ENCODE results near the gene ATP2C1. TPM values are rescaled to one million over a fixed set of nuclear protein-coding genes. Genes with fewer than 3 reads are reported as not detected.

The ATP2C1 gene
- total and polyA plus RNA-seq, 2 donors from 2014 or later = 46.8 to 102 TPM

DNA sequence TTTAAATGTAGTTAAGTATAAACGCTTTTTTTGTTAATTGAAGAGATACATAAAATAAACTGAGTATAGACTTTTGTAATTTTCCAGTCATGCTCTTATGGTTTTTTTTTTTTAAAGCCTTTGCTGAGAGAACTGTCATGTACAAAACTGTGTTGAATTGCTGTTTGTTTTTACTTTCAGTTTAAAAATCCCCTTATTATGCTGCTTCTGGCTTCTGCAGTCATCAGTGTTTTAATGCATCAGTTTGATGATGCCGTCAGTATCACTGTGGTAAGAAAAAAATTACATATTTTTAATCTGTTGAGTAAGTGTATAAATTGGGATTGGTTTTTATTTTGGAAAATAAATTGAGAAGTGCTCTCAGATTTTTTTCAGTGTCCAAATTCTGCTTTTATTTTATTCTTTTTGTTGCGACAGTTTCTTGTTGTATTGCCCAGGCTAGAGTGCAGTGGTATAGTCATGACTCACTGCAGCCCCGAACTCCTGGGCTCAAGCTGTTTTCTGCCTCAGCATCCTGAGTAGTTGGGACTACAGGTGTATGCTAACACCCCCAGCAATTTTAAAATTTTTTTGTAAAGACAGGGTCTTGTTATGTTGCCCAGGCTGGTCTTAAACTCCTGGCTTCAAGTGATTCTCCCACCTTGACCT is 40.7 kb downstream of the ATP2C1 start:
- TF ChIP-seq, protein P1, sequence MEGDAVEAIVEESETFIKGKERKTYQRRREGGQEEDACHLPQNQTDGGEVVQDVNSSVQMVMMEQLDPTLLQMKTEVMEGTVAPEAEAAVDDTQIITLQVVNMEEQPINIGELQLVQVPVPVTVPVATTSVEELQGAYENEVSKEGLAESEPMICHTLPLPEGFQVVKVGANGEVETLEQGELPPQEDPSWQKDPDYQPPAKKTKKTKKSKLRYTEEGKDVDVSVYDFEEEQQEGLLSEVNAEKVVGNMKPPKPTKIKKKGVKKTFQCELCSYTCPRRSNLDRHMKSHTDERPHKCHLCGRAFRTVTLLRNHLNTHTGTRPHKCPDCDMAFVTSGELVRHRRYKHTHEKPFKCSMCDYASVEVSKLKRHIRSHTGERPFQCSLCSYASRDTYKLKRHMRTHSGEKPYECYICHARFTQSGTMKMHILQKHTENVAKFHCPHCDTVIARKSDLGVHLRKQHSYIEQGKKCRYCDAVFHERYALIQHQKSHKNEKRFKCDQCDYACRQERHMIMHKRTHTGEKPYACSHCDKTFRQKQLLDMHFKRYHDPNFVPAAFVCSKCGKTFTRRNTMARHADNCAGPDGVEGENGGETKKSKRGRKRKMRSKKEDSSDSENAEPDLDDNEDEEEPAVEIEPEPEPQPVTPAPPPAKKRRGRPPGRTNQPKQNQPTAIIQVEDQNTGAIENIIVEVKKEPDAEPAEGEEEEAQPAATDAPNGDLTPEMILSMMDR (IDR thresholded peaks at IDR 0.05; ENCODE audit: borderline replicate concordance, extremely low read depth, insufficient read depth) = no peak
- FAIRE-seq (no peak), DNase-seq (no peak)
- H3K4me3 ChIP-seq (ENCODE audit: low read length in 3 of 3) = no peak overlapping the region
- no peaks in the 10 kb centered on the region for H3K27me3 ChIP-seq (ENCODE audit: control insufficient read depth, insufficient read depth, low read length)
- intact Hi-C loops (cut with DNase I) = no loop called here
- H3K9me3 ChIP-seq (ENCODE audit: control insufficient read depth in 2 of 3, insufficient read depth in 1 of 3, low read length in 3 of 3) = no peaks in the 10 kb centered on the region
- H3K9ac ChIP-seq (ENCODE audit: low read length in 3 of 3) = no peak overlapping the region
- H3K4me1 ChIP-seq (ENCODE audit: control insufficient read depth in 2 of 3, insufficient read depth in 2 of 3, low read depth in 1 of 3, low read length in 3 of 3) = no peaks in the 10 kb centered on the region
- no peak overlapping the region for H3K27ac ChIP-seq (ENCODE audit: low read depth in 2 of 2, low read length in 2 of 2)
- peaks cover 0 to 4% (median 0%) of the 10 kb centered on the region in 3 donors for H3K36me3 ChIP-seq (ENCODE audit: control insufficient read depth in 2 of 3, insufficient read depth in 3 of 3, low read length in 3 of 3)

DNA sequence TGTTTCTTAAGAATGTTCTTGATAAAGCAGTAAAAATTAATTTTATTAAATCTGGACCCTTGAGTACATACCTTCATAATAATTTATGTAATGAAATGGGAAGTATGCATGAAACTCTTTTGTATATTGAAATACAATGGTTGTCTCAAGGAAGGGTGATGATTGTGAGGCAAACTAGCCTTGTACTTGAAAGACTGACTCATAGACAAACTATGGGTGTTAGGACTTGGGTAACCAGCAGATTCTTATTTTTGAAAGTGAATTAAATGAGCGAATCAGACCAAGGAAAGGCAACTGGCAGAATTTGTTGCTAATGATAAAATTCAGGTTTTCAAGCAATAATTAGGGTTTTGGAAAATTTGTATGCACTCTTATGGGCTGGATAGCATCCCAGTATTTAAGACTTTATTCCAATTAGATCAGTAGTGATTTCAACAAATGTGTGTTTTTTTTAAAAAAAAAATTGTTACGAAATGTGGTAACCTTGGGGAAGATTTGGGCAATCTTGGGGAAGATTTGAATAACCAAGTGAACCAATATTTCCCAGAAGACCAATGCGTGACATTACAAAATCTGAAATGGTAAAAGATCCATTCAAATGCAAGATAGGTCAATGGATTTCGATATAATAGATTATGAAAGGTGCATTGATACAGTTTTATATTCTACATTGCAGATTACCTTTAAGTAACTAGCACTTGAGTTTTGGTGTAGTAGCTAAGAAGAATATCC is 42.0 kb downstream of the ATP2C1 start:
- Histone ChIP-seq H3K27me3 (ENCODE audit: control insufficient read depth, insufficient read depth, low read length) (no peaks in the 10 kb centered on the region), H3K9ac (ENCODE audit: low read length in 3 of 3) (no peak overlapping the region), H3K4me3 (ENCODE audit: low read length in 3 of 3) (no peak overlapping the region), H3K36me3 (ENCODE audit: control insufficient read depth in 2 of 3, insufficient read depth in 3 of 3, low read length in 3 of 3) (peaks cover 0 to 4% (median 0%) of the 10 kb centered on the region in 3 donors), H3K9me3 (ENCODE audit: control insufficient read depth in 2 of 3, insufficient read depth in 1 of 3, low read length in 3 of 3) (no peaks in the 10 kb centered on the region), H3K4me1 (ENCODE audit: control insufficient read depth in 2 of 3, insufficient read depth in 2 of 3, low read depth in 1 of 3, low read length in 3 of 3) (no peaks in the 10 kb centered on the region), H3K27ac (ENCODE audit: low read depth in 2 of 2, low read length in 2 of 2) (no peak overlapping the region)
- no peak for DNase-seq
- no peak for FAIRE-seq
- TF ChIP-seq, protein P1 (IDR thresholded peaks at IDR 0.05; ENCODE audit: borderline replicate concordance, extremely low read depth, insufficient read depth) = no peak
- intact Hi-C loops (cut with DNase I) = no loop called here

DNA sequence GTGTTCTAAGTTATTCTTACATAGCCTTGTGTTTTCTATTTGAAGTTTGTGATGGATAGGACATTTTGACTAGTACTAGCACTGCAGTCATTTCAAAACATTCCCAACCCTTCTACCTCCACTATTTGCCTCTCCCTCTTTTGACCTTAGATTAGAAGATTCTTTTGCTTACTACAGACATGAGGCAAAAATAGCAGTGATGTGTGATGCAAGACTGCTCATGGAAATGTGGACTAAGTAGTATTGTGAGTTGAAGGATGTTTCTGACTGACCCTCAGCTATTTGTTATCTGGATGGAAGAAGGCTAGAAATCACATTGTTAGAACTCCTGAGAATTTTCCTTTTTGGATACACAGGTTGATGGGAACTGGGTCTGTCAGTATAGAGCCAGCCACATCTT is 45.9 kb downstream of the ATP2C1 start:
- H3K9me3 ChIP-seq (ENCODE audit: control insufficient read depth in 2 of 3, insufficient read depth in 1 of 3, low read length in 3 of 3) = no peaks in the 10 kb centered on the region
- H3K4me1 ChIP-seq (ENCODE audit: control insufficient read depth in 2 of 3, insufficient read depth in 2 of 3, low read depth in 1 of 3, low read length in 3 of 3) = no peaks in the 10 kb centered on the region
- intact Hi-C loops (cut with DNase I) = no loop called here
- H3K27me3 ChIP-seq (ENCODE audit: control insufficient read depth, insufficient read depth, low read length) = no peaks in the 10 kb centered on the region
- H3K4me3 ChIP-seq (ENCODE audit: low read length in 3 of 3) = no peak overlapping the region
- H3K36me3 ChIP-seq (ENCODE audit: control insufficient read depth in 2 of 3, insufficient read depth in 3 of 3, low read length in 3 of 3) = peaks cover 3 to 15% (median 8%) of the 10 kb centered on the region in 3 donors
- TF ChIP-seq, protein P1 (IDR thresholded peaks at IDR 0.05; ENCODE audit: borderline replicate concordance, extremely low read depth, insufficient read depth) = no peak
- no peak for FAIRE-seq
- H3K9ac ChIP-seq (ENCODE audit: low read length in 3 of 3) = no peak overlapping the region
- no peak for DNase-seq
- no peak overlapping the region for H3K27ac ChIP-seq (ENCODE audit: low read depth in 2 of 2, low read length in 2 of 2)

Measured in kidney (tissue), 14 donors.